ENCODE measurements around the gene MAPK11.

DNA sequence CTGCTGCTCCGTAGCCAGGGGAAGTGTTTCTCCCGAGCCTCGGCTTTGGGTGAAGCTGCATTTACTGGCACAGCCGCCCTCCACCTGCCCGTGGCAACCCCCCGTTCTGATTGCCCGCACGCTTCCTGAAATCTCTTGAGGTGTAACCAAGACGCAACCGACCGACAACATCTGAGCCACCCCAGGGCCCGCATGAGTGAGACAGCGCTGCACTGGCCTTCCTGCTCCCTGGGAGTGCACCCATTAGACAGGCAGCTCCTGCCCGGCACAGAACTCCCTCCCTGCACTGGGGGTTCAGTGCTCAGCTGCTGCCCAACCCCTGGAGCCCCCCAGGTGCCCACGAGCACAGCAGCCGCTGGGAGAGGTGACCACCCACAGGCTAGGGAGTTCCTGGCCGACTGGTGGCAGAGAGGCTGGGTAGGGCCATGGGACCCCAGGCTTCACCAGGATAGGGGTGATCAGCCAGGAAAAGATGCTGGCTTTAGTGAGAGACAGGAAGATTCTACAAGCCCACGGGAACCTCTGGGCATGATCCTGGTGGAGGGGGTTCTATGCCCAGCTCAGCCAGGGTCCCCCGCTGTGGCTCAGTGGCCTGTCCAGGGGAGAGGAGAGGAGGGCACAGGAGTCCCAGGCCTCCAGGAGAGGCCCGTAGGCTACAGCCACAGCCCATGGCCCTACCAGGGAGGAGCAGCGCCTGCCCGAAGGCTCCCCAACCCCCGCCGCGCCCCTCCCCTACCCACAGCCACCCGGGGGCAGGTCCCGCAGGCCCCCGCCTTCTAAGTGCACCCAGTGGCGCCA lies 22.7 kb upstream of the MAPK11 start:
- TF ChIP-seq EP300 (IDR thresholded peaks at IDR 0.05; ENCODE audit: low read depth): no peak
- TF ChIP-seq, protein P1, sequence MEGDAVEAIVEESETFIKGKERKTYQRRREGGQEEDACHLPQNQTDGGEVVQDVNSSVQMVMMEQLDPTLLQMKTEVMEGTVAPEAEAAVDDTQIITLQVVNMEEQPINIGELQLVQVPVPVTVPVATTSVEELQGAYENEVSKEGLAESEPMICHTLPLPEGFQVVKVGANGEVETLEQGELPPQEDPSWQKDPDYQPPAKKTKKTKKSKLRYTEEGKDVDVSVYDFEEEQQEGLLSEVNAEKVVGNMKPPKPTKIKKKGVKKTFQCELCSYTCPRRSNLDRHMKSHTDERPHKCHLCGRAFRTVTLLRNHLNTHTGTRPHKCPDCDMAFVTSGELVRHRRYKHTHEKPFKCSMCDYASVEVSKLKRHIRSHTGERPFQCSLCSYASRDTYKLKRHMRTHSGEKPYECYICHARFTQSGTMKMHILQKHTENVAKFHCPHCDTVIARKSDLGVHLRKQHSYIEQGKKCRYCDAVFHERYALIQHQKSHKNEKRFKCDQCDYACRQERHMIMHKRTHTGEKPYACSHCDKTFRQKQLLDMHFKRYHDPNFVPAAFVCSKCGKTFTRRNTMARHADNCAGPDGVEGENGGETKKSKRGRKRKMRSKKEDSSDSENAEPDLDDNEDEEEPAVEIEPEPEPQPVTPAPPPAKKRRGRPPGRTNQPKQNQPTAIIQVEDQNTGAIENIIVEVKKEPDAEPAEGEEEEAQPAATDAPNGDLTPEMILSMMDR (IDR thresholded peaks at IDR 0.05): no peak

Measured in transverse colon (tissue), 3 donors.